Measurements from ENCODE around the gene NOS3. TPM values are rescaled to one million over a fixed set of nuclear protein-coding genes. Genes with fewer than 3 reads are reported as not detected.

The NOS3 gene
- total and polyA plus RNA-seq, 9 of the 15 experiments (the other 6 are each of a cell fraction or from before 2014, with no cell fraction given): 1.1 to 121 (median 23.6) TPM

DNA sequence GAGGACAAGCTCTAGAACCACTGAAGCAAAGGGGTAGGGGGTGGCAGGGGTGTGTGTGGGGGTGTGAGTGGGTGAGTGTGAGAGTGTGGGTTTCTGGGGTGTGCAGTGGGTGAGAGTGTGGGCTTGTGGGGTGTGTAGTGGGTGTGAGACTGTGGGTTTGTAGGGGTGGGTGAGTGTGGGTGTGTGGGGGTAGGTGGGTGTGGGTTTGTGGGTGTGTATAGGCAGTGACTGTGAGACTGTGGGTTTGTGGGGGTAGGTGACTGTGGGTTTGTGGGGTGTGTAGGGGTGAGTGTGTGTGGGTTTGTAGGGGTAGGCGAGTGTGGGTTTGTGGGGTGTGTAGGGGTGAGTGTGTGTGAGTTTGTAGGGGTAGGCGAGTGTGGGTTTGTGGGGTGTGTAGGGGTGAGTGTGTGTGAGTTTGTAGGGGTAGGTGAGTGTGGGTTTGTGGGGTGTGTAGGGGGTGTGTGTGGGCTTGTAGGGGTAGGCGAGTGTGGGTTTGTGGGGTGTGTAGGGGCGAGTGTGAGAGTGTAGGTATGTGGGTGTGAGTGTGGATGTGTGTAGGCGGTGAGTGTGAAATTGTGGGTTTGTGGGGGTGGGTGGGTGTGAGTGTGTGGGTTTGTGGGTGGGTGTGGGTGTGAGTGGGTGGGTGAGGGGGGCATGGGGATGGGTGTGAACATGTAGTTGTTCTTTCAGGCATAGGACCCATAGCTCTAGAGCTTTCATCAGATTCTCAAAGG, 8.8 kb downstream of the NOS3 start:
- no peak overlapping the region for H2AFZ ChIP-seq (ENCODE audit: low read depth, low read length)
- FAIRE-seq (no peak), DNase-seq (ENCODE audit: extremely low read depth in 1 of 4, low spot score in 3 of 4) (no peak), ATAC-seq (no peak)
- no peak overlapping the region for H3K27ac ChIP-seq (ENCODE audit: extremely low read depth, low read depth, low read length)
- POLR2A ChIA-PET: interaction anchor here (0.9 kb wide), 2 partner anchors 14 to 15 kb away, joined by 3 to 5 read pairs; no protein-coding TSS in a partner anchor
- CTCF ChIA-PET (ENCODE audit: low intra/inter-chr PET ratio): no interaction called here
- H4K20me1 ChIP-seq (replicated peaks; ENCODE audit: control insufficient read depth, insufficient read depth, low read length): peaks cover 5% of the 10 kb centered on the region; the same call in 1 of the 2 replicates
- H3K4me1 ChIP-seq (replicated peaks in 1 of 2; ENCODE audit: control insufficient read depth in 2 of 2, insufficient read depth in 2 of 2, low read length in 2 of 2): peaks cover 34 to 62% of the 10 kb centered on the region in 2 experiments
- in situ Hi-C loops (cut with MboI): no loop called here
- intact Hi-C loops (cut with micrococcal nuclease): loop anchor here (10.0 kb wide), 1 partner anchor 685 kb away; no protein-coding TSS in a partner anchor
- no peaks in the 10 kb centered on the region for H3K79me2 ChIP-seq (ENCODE audit: control insufficient read depth, insufficient read depth, low read length)
- H3K9ac ChIP-seq (ENCODE audit: insufficient read depth in 1 of 2, low read depth in 2 of 2, low read length in 2 of 2): no peak overlapping the region; a peak in 1 of 4 replicates
- no peaks in the 10 kb centered on the region for H3K27me3 ChIP-seq (ENCODE audit: control insufficient read depth in 2 of 2, insufficient read depth in 2 of 2, low read length in 2 of 2)
- H3K36me3 ChIP-seq (ENCODE audit: control insufficient read depth, insufficient read depth, low read length): no peaks in the 10 kb centered on the region
- H3K4me2 ChIP-seq (ENCODE audit: insufficient read depth, low read length): no peak overlapping the region
- no peaks in the 10 kb centered on the region for H3K9me1 ChIP-seq (ENCODE audit: control insufficient read depth, insufficient read depth, low read length)
- 71% methylated on average over 3 of the region's 5 CpGs for WGBS (ENCODE audit: insufficient coverage, low coverage, missing lambda C conversion rate)
- no peaks in the 10 kb centered on the region for H3K9me3 ChIP-seq (replicated peaks; ENCODE audit: control insufficient read depth, insufficient read depth, low read depth, low read length)
- no TSS peak for BruUV-seq (replicated peaks)
- H3K4me3 ChIP-seq: no peak overlapping the region
- no peak for TF ChIP-seq CHD7 (IDR thresholded peaks at IDR 0.05; ENCODE audit: low read depth, low read length)
- TF ChIP-seq TARDBP (IDR thresholded peaks at IDR 0.05): no peak
- no peak for TF ChIP-seq ZNF518B (CRISPR knock-in tag; IDR thresholded peaks at IDR 0.05)
- TF ChIP-seq PCBP1 (IDR thresholded peaks at IDR 0.05; ENCODE audit: low read depth, low read length, poor library complexity, severe bottlenecking): peak; percentile 27
- TF ChIP-seq HNRNPLL (IDR thresholded peaks at IDR 0.05; ENCODE audit: low read depth, low read length, poor library complexity, severe bottlenecking): no peak
- no peak for TF ChIP-seq CBX3 (IDR thresholded peaks at IDR 0.05; ENCODE audit: borderline replicate concordance in 1 of 2, low read length in 2 of 2)

Measured in K562 (cell line).